Activated CD4-positive, alpha-beta T cell treated with anti-CD3 and anti-CD28 coated beads, Interleukin-2, Interleukin-6, amounts not matched to agents 100 ng/mL and 50 ng/mL, durations not matched to agents 16 hours and 8 hours (primary cell): ENCODE results near the gene KLK7.
"Not testable (repeated sequence)": the region's sequence is repeated elsewhere in the genome, so short reads cannot be mapped to it uniquely, and the experiment has no call there.

Source experiments
- DNase-seq: peaks from one replicate; pipeline ENCODE4 v3.0.0-alpha.2; 2020

KLK7 gene

DNA sequence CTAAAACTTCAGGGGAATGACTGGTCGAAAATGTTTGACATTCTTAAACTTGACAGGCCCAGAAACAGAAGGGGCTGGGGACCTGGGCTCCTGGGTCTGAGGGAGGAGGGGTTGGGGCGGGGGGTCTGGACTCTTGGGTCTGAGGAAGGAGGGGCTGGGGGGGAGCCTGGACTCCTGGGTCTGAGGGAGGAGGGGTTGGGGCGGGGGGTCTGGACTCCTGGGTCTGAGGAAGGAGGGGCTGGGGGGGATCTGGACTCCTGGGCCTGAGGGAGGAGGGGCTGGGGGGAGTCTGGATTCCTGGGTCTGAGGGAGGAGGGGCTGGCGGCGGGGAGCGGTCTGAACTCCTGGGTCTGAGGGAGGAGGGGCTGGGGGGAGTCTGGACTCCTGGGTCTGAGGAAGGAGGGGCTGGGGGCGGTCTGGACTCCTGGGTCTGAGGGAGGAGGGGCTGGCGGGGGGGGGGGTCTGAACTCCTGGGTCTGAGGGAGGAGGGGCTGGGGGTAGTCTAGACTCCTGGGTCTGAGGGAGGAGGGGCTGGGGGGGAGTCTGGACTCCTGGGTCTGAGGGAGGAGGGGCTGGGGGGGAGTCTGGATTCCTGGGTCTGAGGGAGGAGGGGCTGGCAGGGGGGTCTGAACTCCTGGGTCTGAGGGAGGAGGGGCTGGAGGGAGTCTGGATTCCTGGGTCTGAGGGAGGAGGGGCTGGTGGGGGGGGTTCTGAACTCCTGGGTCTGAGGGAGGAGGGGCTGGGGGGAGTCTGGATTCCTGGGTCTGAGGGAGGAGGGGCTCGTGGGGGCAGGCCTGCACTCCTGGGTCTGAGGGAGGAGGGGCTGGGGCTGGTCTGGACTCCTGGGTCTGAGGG, 8.8 kb downstream of the KLK7 start:
- no peak for DNase-seq

DNA sequence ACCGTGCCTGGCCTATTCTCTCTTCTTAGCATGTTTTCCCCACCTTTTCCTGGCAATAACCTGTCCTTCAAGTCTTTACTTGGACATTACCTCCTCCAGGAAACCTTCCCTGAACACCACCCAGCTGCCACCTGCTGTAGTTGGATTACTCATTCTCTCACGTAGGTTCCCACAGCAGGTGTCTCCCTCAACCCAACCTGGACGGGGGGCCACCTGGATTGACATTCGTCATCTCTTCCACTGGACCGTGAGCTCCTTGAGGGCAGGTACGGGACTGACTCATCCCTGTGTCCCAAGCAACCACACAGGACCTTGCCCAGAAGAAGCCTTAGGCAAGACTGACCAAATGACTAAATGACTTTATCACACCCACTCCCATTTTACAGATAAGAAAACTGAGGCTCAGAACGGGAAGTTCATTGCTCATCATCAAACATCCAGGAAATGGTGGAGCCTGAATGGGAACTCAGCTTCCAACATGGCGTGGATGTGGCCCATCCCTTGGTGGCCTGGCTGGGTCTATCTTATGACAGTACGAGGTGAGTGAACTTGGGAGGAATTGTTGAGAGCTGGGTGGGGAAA, 10.8 kb downstream of the KLK7 start:
- DNase-seq, result no peak

DNA sequence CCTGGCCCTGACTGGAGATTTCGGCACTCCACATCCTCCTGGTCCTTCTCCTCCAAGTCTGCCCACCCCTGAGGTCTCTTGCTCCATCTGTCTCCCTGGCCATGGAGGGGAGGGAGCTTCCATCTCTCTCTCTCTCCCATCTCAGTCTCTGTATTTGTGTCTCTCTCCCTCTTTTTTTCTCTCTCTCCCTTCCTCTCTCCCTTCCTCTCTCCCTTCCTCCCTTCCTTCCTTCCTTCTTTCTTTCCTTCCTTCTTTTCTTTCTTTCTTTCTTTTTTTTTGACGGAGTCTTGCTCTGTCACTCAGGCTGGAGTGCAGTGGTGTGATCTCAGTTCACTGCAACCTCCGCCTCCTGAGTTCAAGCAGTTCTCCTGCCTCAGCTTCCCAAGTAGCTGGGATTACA, 13.9 kb downstream of the KLK7 start:
- not testable (repeated sequence) for DNase-seq

DNA sequence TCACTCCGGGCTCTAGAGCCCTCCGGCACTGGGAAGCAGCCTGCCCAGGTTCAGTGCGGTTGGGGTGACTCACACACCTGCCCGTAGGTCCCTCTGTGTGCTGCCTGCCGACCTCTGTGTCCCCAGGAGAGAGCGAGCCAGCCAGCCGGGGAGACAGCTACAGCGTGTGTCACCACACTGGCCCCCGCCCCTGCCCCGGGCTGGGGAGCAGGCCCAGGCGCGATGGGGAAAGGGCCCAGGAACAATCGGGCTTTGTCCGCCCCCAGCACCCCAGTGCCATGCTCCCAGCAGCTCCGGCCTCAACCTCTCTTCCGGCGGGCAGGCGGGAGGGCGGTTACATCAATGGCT, 14.3 kb downstream of the KLK7 start, which contains the start of gene KLK6:
Gene KLK6 (minus strand): TSS at position 179 of the 348 bp plus-strand sequence. CDS start 1,487 bp downstream, outside the sequence.
- DNase-seq, result no peak

DNA sequence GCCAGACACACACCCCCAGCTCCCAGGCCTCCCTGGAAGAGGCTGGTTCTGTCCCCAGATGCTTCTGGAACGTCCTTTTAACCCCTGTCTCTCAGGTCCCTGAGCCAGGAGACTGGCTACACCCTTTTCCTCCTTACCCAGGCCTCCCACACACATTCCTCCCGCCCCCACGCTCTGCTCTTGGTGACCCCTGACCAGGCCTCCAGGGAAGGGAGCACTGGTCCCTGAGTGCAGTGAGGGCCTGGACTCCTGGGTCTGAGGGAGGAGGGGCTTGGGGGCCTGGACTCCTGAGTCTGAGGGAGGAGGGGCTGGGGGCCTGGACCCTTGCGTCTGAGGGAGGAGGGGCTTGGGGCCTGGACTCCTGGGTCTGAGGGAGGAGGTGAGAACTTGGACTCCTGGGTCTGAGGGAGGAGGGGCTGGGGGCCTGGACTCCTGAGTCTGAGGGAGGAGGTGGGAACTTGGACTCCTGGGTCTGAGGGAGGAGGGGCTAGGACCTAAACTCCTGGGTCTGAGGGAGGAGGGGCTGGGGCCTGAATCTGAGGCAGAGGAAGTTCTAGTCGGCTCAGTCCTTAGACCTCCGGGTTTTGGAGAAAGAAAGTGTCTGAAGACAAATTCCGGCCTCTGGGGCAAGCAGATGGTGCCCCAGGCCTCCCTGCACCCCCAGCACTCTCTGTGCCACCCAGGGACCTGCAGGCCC, 14.9 kb downstream of the KLK7 start:
- no peak for DNase-seq

DNA sequence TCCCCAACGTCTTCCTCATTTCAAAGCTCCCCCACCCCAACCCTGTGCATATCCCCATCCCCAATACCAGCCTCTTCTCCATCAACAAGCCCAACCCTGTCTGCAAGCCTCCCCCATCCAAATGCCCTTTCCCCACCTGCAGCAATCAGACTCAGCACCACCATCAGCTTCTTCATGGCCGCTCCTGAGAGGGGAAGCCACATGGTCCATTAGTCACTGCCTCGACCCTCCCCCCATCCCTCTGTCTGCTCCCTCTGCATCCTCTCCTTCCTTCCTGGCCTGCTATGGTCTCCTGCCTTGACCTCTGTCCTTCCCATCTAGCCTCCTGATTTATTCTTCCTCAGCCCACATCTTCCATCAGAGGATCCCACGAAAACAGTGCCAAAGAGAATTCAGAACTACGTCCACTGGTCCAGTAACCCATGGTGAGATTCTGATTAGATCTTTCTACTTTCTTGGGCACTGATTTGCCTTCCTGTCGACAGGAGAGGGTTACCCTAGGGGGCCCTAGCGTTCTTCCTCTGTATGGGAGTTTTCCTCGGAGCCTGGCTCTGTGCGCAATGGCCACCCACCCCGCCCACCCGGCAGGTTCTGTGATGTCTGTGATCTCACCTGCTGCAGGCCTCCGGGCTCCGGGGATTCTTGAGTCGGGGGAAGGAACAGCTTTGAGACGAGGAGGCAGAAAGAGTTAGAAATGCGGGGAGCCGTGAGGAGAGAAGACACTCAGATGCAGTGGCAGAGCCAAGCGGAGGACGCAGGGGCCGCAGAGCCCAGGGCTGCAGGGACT, 15.6 kb downstream of the KLK7 start:
- no peak for DNase-seq

DNA sequence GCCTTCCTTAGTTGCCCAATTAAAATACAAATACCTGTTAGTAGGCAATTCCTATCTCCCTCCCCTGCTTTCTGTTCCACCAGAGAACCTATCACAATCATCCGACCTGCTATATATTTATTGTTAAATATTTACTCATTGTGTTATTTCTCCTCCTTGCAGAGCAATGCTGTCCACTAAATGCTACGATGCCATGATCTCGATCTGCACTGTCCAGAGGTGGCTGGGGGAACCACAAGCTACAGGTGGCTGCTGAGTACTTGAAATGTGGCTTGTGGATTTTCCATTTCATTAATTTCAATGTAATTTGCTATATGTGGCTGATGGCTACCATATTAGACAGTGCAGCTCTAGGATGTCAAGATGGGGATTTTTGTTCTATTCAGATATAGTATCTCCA, 19.5 kb downstream of the KLK7 start:
- DNase-seq, result no peak

DNA sequence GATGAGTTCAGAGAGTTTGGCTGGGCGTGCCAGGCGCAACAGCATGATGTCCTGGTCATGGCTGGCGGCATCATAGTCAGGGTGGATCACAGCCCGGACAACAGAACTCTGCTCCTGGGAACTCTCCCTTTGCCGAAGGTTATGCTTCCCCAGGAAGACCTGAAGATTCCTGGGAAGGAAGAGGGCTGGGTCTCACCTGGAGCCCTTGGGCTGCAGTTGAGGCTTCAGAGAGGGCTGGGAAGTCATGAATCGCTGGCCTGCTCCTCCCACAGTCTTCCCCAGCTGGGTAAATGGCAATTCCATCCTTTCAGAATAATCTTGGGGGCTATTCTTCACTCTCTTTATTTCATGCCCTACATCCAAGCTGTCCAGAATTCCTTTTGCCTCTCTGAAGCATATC, 20.3 kb downstream of the KLK7 start:
- no peak for DNase-seq

DNA sequence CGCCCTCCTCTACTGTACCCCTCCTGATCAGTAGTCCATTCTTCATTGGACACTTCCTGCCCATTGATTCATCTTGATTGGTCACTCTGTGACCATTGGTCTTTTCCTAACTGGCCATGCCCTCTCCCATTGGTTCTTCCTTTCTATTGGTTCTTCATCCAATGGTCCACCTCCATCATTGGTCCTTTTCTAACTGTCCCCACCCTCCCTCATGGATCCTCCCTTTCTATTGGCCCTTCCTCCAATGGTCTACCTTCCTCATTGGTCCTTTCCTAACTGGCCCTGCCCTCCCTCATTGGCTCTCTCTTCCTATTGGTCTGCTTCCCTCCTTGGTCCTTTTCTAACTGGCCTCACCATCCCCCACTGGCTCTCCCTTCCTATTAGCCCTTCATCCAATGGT, 21.5 kb downstream of the KLK7 start:
- DNase-seq, result no peak

DNA sequence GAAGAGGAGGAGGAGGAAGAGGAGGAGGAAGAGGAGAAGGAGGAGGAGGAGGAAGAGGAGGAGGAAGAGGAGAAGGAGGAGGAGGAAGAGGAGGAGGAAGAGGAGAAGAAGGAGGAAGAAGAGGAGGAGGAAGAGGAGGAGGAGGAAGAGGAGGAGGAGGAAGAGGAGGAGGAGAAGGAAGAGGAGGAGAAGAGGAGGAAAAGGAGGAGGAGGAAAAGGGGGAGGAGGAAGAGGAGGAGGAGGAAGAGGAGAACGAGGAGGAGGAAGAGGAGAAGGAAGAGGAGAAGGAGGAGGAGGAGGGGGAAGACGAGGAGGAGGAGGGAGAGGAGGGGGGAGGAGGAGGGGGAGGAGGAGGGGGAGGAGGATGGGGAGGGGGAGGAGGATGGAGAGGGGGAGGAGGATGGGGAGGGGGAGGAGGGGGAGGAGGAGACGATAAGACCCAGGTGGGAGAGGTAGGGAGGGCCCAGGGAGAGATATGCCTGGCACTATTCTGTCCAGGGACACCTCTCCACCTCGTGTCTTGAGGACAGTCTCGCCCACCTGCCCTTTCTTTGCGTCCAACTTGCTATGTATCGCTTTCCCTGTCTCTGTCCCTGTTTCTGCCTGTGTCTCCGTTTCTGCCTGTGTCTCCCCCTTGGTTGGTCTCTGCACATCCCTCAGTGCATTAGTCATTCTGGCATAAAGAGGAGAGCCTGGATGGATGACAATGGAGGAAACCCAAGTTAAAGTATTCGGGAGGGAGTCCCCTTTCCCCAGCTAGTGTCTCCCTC, 23.8 kb downstream of the KLK7 start:
- DNase-seq, result no peak

DNA sequence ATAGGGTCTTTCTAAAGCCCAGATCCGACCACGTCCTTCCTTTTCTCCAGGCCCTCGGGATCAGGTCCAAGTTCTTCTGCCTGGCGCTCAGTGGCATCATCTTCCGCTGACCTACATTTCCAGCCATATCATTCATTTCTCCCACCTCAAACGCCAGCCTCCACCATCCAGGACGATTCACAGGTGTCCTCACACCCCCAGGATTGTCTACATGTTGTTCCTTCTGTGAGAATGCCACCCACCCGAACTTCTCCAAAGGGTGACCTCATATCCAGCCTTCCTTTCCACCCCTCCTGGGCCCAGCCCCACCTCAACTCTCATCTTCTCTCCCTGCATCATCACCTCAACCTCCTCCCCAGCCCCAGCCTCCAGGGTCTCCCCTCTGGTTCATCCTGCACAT, 26.1 kb downstream of the KLK7 start:
- no peak for DNase-seq

DNA sequence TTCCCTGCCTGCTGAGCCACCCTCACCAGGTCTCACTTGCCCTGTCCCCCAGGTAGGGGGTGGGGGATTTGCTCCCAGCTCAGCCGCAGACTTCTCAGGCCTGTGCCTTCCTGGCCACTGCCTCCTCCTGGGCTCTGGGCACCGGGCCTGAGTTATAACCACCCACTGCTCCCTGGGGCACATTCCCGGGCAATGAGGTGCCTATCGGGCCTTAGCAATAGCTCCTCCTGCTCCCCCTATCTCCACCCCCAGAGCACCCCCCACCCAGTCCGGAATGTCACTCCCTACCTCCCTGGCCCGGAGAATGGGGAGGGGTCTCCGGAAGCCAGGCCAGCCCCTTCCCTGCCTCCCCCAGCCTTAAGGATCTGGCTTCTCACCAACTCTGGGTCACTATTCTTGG, 30.8 kb downstream of the KLK7 start, which contains the start of gene KLK5:
Gene KLK5 (minus strand): TSS at position 129 of the 400 bp plus-strand sequence. CDS start 381 bp downstream, outside the sequence.
- DNase-seq, result no peak

DNA sequence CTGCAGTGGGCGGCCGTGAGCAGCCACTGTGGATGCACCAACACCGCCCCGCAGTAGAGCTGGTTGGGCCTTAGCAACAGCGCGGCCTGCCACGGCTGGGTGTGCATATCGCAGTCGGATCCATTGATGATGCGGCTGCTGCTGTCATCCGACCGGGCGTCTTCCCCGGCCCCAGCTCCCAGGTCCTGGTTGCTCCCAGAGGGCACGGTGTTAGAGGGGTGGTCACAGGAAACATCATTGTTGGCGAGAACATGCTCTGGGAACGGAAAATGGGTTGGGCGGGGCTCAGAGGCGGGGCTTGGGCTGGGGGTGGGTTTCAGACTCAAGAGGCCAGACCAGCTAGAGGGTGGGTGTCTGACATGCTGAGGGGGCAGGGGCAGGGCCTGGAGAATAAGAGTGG, 33.9 kb downstream of the KLK7 start:
- DNase-seq, result no peak

DNA sequence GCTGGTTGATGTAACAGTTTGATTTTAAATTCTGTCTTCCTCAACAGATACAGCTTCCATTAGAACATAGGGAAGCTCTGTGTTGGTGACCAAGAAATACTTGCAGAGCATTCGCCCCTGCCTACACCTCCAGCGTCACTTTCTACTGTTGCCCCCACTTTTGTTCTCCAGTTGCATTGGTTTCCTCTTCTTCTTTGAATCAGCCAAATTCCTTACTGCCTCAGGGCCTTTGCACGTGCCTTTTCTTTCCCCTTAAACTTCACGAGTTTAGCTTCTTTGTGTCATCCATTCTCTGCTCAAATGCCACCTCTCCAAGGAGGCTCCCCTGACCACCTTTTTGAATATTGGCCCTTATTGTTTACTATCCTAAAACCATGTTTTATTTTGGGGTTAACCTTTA, 36.6 kb downstream of the KLK7 start:
- no peak for DNase-seq

DNA sequence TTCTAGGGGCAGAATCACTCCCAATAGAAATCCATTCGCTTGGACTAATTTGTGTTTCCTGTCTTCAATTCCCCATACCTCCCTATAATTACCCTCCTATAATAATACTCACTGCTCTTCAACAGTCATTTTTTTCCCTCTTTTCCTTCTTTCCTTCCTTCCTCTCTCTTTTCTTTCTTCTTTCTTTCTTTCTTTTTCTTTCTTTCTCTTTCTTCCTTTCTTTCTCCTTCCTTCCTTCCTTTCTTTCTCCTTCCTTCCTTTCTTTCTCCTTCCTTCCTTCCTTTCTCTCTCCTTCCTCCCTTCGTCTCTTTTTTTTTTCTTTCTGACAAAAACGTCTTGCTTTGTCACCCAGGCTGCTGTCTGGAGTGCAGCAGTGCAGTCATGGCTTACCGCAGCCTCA, 38.9 kb downstream of the KLK7 start:
- no peak for DNase-seq

DNA sequence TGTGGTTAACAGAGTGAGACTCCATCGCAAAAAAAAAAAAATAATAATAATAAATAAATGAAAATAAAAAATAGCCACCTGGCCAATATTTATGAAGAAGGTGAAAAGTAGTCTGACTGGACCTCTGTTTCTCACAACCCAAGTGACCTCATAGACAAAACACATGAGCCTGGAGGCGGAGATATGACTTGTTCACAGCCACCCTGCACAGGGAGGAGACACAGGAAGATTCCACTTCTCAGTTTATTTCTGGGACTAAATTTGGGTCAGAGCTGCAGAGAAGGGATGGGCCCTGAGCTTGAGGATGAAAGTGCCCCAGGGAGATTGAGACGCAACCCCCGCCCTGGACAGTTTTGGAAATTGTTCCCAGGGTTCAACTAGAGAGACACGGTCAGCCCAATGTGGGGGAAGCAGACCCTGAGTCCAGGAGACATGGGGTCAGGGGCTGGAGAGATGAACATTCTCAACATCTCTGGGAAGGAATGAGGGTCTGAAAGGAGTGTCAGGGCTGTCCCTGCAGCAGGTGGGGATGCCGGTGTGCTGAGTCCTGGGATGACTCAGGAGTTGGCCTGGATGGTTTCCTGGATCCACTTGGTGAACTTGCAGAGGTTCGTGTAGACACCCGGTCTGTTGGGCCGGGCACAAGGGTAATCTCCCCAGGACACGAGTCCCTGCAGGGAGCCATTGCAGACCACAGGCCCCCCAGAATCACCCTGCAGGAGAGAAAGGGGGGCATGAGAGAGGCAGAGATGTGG, 40.5 kb downstream of the KLK7 start:
- DNase-seq, result no peak

DNA sequence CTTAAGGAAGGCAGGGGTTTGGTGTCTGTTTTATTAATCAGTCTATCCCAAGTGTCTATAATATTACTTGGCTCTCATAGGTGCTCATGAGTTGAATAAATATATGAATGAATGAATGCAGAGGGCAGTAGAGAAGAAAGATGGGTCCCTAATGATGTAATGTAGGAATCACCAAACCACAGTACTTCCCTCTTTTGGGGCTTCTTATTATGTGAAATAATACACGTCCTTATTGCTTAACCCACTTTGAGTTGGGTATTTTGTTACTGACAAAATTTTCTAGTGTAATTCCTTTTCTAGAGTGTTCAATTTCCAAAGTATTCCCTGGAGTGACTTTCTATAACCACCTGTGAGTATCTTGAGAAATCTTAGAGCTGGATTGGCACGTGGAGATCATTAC, 44.1 kb downstream of the KLK7 start:
- DNase-seq, result no peak

DNA sequence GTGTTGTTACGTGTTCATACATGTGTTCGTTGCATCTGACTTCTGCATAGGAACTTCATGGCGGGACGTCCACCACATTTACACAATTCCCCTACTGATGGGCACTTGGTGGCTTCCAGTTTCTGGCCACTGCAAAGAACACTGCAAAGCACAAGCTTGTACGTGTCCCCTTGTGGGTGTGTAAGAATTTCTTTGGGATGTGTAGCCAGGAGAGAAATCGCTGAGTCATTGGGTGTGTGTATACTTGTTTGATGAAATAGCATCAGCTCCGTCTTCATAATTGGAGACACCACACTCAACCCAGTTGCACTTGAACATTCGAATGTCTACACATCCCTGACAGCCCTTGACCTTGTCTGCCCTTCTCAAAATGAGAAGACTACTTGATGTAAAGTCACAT, 50.1 kb downstream of the KLK7 start:
- no peak for DNase-seq

DNA sequence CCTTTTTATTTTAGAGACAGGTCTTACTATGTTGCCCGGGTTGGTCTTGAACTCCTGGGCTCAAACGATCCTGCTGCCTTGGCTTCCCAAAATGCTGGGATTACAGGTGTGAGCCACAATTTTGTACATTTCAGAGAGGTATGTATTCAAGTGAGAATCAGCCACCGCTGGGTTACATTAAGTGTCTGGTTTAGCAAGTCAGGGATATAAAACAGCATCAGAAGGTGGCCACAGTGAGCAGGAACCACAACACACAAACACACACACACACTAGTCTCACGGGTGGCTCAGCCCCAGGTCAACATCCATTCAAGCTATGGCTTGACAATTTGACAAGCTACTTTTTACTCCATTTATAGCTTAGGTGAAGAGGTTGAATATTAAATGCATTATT, 51.0 kb downstream of the KLK7 start:
- no peak for DNase-seq

DNA sequence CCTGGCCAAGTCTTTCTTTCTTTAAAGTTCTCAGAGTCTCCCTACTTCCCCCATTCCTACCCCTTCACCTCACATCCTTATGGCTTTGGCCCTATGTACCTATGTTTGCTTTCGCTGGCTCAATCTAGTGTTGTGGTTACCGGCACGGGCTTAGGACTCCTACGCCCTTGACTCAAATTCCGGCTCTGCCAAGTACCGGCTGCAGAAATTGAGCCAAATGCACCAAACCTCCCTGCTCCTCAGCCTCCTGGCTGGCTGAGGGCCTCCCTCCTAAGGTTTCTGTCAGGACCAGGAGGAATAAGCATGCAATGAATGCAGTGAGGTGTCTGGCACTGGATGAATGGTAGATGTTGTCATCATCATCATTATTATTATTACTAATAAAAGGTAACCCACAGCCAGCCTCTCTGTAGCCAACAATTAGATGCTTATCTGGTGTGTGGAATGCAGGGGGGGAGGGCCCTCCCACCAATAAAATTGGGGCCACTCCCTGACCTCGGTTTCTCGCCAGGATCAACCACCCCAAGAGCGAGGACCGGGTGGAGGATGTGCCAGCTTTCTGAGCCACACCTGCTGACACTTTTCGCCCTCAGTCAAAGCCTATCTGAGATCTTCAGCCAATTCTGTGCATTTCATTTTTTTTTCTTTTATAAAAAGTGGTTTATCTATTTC, 51.6 kb downstream of the KLK7 start:
- DNase-seq, result no peak

DNA sequence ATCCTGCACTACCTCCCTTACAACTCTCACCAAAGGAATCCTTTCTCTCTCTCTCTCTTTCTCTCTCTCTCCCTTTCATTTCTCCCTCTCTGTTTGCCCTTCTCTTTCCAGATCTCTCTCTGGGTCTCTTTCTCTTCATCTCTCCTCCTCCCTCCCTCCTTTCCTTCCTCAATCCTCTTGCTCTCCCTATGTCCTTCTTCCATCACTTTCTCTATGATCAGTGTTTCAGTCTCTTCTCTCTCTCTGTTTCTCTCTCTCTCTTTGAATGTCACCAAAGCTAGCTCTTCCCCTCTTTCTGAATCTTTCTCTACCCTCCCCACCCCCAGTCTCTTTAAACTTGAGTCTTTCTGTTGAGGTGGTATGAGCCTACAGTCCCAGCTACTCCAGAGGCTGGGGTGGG, 52.7 kb downstream of the KLK7 start:
- no peak for DNase-seq
